AG04449 (cell line): ENCODE measurements around the gene ATP5PB.

Source experiments
- CTCF ChIA-PET: fragments of 350-600 bp; formaldehyde crosslinking; extraction: SDS; loops from one replicate; lab custom pipeline; 2021; ENCODE audit warnings: antibody characterized with exemption; lab: Yijun Ruan, JAX
- POLR2A ChIA-PET: fragments of 400-600, 350-600 bp; formaldehyde crosslinking; extraction: SDS; loops from one replicate; lab custom pipeline; 2020; ENCODE audit warnings: antibody characterized with exemption, inconsistent platforms; lab: Yijun Ruan, JAX
- DNase-seq: peaks from one replicate; pipeline ENCODE4 v3.0.0-alpha.2; 2010; ENCODE audit warnings: low read depth, low spot score
- H3K4me3 ChIP-seq: 2 replicates; pipeline ENCODE4 v1.5.1; 2011; ENCODE audit warnings: low read depth, mild to moderate bottlenecking, control low read depth, low read length
- TF ChIP-seq, protein P1 (sequence below): IDR thresholded peaks from one replicate; pipeline ENCODE4 v1.5.1; 2011; ENCODE audit warnings: mild to moderate bottlenecking, moderate library complexity, low read length, control low read depth, inconsistent platforms; ENCODE audit not compliant: insufficient read depth; ENCODE audit errors: missing control alignments

The ATP5PB gene

DNA sequence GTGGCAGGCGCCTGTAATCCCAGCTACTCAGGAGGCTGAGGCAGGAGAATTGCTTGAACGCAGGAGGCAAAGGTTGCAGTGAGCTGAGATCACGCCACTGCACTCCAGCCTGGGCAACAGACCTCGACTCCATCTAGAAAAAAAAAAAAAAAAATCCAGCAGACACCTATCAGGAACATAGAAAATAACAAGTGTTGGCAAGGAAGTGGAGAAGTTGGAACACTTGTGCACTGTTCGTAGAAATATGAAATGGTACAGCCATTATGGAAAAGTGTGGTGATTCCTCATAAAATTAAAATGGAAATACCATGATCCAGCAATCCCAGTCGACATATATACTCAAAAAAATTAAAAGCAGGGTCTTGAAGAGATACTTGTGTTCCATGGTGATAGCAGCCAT lies 12.5 kb downstream of the ATP5PB start:
- H3K4me3 ChIP-seq, result no peak overlapping the region
- DNase-seq, result no peak
- POLR2A ChIA-PET, result no interaction called here
- TF ChIP-seq, protein P1, sequence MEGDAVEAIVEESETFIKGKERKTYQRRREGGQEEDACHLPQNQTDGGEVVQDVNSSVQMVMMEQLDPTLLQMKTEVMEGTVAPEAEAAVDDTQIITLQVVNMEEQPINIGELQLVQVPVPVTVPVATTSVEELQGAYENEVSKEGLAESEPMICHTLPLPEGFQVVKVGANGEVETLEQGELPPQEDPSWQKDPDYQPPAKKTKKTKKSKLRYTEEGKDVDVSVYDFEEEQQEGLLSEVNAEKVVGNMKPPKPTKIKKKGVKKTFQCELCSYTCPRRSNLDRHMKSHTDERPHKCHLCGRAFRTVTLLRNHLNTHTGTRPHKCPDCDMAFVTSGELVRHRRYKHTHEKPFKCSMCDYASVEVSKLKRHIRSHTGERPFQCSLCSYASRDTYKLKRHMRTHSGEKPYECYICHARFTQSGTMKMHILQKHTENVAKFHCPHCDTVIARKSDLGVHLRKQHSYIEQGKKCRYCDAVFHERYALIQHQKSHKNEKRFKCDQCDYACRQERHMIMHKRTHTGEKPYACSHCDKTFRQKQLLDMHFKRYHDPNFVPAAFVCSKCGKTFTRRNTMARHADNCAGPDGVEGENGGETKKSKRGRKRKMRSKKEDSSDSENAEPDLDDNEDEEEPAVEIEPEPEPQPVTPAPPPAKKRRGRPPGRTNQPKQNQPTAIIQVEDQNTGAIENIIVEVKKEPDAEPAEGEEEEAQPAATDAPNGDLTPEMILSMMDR, result no peak
- CTCF ChIA-PET, result interaction anchor here (2.4 kb wide), 1 partner anchor 47 kb away, joined by 10 read pairs; no protein-coding TSS in a partner anchor

DNA sequence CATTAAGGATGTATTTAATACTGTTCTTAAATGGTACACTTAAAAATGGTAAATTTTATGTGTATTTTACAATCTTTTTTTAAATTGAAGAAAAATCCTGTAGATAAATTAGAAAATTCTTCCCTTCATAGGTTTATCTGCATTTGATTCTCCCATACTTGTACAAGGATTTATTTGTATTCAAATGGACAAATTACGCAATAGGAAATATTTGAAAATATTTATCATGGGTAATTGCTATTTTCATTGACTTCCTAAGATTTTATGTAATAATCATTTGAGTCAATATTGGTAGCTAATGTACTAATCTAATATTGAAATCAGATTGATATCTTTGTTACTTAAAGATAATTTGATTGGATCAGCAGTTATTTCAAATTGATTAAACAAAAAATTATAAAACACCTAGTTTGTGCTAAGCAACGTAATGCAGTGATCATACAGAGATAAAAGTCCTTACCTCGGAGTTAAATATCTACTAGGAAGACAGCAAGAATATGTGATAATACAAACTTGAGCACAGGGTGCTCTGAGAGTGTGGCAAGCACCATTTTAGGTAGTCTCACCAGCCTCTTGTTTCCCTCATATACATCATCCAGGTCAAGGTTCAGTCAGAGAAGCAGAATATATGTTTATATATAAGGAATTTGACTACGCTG lies 13.2 kb downstream of the ATP5PB start:
- no peak overlapping the region for H3K4me3 ChIP-seq
- TF ChIP-seq, protein P1, result no peak
- ChIA-PET POLR2A (interaction anchor here (1.0 kb wide), 1 partner anchor 9 kb away, joined by 3 read pairs; no protein-coding TSS in a partner anchor), CTCF (interaction anchor here (0.6 to 2.4 kb wide), 6 partner anchors 8 to 305 kb away, joined by 3 to 10 read pairs (median 4); no protein-coding TSS in a partner anchor)
- no peak for DNase-seq

GRCh38 chr1:111463029-111463683 lies 13.9 kb downstream of the ATP5PB start:
- ChIA-PET POLR2A (interaction anchor here (0.6 to 1.0 kb wide), 3 partner anchors 10 to 201 kb away, joined by 3 read pairs; no protein-coding TSS in a partner anchor), CTCF (interaction anchor here (0.6 to 2.4 kb wide), 6 partner anchors 8 to 304 kb away, joined by 3 to 10 read pairs (median 4); no protein-coding TSS in a partner anchor)
- no peak for DNase-seq
- no peak overlapping the region for H3K4me3 ChIP-seq
- TF ChIP-seq, protein P1, result no peak

GRCh38 chr1:111465754-111466153 lies 16.5 kb downstream of the ATP5PB start:
- TF ChIP-seq, protein P1, result no peak
- POLR2A ChIA-PET, result no interaction called here
- CTCF ChIA-PET, result interaction anchor here (1.4 kb wide), 1 partner anchor 9 kb away, joined by 5 read pairs; no protein-coding TSS in a partner anchor
- H3K4me3 ChIP-seq, result no peak overlapping the region
- no peak for DNase-seq

DNA sequence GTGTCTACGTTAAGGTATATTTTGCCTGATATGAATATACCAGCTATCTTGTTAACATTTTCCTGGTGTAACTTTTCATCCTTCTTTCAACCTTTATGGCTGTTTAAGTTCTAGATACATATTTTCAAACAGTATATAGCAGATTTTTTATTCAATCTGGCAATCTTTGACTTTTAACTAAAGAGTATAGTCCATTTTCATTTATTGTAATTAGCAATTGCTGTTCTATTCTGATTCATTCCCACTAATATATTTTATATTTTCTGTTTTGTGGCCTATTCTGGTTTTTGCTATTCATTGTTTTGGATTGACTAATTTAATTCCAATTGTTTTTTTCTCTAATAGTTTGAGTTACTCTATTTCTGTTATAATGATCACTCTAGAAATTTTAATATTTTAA lies 17.2 kb downstream of the ATP5PB start:
- DNase-seq, result no peak
- H3K4me3 ChIP-seq, result no peak overlapping the region
- TF ChIP-seq, protein P1, result no peak
- POLR2A ChIA-PET, result no interaction called here
- CTCF ChIA-PET, result interaction anchor here (1.4 kb wide), 1 partner anchor 8 kb away, joined by 5 read pairs; no protein-coding TSS in a partner anchor
